ENCODE data around the gene MKLN1. TPM values are rescaled to one million over a fixed set of nuclear protein-coding genes. Genes with fewer than 3 reads are reported as not detected.
"Not testable (repeated sequence)": the region's sequence is repeated elsewhere in the genome, so short reads cannot be mapped to it uniquely, and the experiment has no call there.

Gene MKLN1
- total RNA-seq, 4 donors from 2014 or later: 39.4 to 74.4 (median 53.2) TPM

DNA sequence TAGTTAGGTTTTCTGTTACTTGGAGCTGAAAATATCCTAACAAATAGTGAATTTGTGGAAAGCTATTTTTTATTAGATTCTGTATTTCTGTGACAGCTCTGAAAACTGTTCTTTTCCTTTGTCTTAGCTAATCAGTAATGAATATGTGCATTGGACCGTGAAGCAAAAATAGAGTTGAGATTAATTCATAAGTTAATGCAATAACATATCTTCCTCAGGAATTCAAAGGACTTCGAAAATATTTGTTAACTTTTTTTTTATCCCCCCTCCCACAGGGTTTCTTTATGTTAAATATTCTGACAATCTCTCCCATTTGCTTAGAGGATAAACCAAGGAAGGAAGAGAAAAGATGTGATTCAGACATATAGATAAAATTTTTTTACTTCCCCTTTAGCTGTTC is 127.3 kb downstream of the MKLN1 start:
- H3K9me3 ChIP-seq: no peaks in the 10 kb centered on the region
- H3K4me3 ChIP-seq: no peak overlapping the region
- no peaks in the 10 kb centered on the region for H3K4me1 ChIP-seq
- no peak for DNase-seq
- no peaks in the 10 kb centered on the region for H3K27me3 ChIP-seq
- TF ChIP-seq, protein P1, sequence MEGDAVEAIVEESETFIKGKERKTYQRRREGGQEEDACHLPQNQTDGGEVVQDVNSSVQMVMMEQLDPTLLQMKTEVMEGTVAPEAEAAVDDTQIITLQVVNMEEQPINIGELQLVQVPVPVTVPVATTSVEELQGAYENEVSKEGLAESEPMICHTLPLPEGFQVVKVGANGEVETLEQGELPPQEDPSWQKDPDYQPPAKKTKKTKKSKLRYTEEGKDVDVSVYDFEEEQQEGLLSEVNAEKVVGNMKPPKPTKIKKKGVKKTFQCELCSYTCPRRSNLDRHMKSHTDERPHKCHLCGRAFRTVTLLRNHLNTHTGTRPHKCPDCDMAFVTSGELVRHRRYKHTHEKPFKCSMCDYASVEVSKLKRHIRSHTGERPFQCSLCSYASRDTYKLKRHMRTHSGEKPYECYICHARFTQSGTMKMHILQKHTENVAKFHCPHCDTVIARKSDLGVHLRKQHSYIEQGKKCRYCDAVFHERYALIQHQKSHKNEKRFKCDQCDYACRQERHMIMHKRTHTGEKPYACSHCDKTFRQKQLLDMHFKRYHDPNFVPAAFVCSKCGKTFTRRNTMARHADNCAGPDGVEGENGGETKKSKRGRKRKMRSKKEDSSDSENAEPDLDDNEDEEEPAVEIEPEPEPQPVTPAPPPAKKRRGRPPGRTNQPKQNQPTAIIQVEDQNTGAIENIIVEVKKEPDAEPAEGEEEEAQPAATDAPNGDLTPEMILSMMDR (IDR thresholded peaks at IDR 0.05): no peak
- TF ChIP-seq POLR2A (IDR thresholded peaks at IDR 0.05): no peak
- H3K36me3 ChIP-seq: peaks cover 0 to 13% (median 0%) of the 10 kb centered on the region in 3 donors
- no peak overlapping the region for H3K27ac ChIP-seq

DNA sequence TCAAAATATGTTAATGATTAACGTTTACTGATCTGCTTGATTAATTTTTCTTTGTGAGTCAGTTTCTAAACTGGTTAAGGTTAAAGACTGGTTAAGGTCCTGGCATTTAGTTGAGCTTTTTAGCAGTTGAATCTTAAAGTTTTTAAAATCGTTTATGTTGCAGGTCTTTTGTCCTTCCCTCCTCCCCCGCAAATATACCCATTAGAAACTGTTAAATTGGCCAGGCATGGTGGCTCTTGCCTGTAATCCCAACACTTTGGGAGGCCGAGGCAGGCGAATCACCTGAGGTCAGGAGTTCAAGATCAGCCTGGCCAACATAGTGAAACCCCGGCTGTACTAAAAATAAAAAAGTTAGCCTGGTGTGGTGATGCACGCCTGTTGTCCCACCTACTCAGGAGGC is 127.9 kb downstream of the MKLN1 start:
- H3K27ac ChIP-seq: no peak overlapping the region
- no peak overlapping the region for H3K4me3 ChIP-seq
- no peaks in the 10 kb centered on the region for H3K27me3 ChIP-seq
- H3K4me1 ChIP-seq: no peaks in the 10 kb centered on the region
- DNase-seq: no peak
- no peaks in the 10 kb centered on the region for H3K9me3 ChIP-seq
- H3K36me3 ChIP-seq: peaks cover 0 to 10% (median 0%) of the 10 kb centered on the region in 3 donors
- no peak for TF ChIP-seq POLR2A (IDR thresholded peaks at IDR 0.05)
- TF ChIP-seq, protein P1 (IDR thresholded peaks at IDR 0.05): no peak

DNA sequence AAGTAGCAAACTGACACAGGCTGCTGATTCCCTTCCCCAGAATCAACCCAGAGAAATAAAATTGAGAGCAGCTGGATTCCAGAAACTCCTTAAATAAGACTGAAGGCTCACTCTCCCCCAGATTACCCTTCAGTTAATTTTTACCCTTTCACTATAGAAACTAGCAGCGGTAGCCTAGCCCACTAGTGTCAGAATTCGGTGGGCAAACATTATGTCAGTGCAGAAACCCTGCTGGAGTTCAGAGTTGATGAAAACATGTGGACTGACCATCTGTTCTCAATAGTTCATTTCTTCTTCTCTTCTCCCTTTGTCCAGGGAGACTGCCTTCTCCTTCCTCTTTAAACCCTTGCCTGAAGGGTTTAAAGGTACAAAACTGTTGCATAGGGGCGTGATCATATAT is 128.7 kb downstream of the MKLN1 start:
- TF ChIP-seq, protein P1 (IDR thresholded peaks at IDR 0.05): no peak
- TF ChIP-seq POLR2A (IDR thresholded peaks at IDR 0.05): no peak
- Histone ChIP-seq H3K4me3 (no peak overlapping the region), H3K36me3 (peaks cover 0 to 6% (median 0%) of the 10 kb centered on the region in 3 donors), H3K9me3 (no peaks in the 10 kb centered on the region), H3K4me1 (no peaks in the 10 kb centered on the region), H3K27ac (no peak overlapping the region), H3K27me3 (no peaks in the 10 kb centered on the region)
- no peak for DNase-seq

DNA sequence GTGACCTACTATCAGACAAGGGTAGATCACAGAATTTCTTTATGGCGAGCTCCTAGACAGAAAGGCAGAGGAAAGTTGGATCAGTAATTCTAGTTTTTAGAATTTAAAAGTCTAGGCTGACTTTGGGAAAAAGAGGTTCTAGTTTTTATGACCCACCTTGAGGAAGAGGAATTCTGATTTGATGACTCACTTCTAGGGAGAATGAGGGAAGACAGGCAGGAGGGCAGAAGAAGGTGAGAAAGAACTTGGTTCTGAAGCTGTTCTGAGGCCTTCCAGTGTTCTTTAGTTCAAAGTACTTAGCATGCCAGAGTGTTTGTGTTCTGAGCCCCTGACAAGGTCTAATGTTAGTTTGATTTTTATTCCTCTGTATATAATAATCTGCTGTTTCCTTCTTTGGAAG is 131.6 kb downstream of the MKLN1 start:
- DNase-seq: no peak

DNA sequence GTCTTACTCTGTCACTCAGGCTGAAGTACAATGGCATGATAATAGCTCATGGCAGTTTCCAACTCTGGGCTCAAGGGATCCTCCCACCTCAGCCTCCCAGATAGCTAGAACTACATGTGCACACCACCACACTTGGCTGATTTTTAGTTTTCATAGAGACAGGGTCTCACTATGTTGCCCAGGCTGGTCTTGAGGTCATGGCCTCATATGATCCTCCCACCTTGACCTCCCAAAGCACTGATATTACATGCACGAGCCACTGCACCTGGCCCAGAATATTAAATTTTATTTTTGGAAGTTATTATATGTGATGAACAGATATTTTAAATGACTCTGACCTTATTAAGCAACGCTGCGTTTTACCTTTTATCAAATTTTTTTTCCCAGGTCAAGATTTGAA is 134.4 kb downstream of the MKLN1 start:
- Histone ChIP-seq H3K27ac (no peak overlapping the region), H3K36me3 (peaks cover 0 to 32% (median 0%) of the 10 kb centered on the region in 3 donors), H3K9me3 (no peaks in the 10 kb centered on the region), H3K4me1 (no peaks in the 10 kb centered on the region), H3K27me3 (no peaks in the 10 kb centered on the region), H3K4me3 (no peak overlapping the region)
- DNase-seq: no peak
- TF ChIP-seq, protein P1 (IDR thresholded peaks at IDR 0.05): no peak
- no peak for TF ChIP-seq POLR2A (IDR thresholded peaks at IDR 0.05)

More for the DNA sequence above, 131.6 kb downstream of the MKLN1 start:
- Histone ChIP-seq H3K27me3 (no peaks in the 10 kb centered on the region), H3K27ac (no peak overlapping the region), H3K9me3 (no peaks in the 10 kb centered on the region), H3K36me3 (peaks cover 0 to 11% (median 0%) of the 10 kb centered on the region in 3 donors), H3K4me1 (no peaks in the 10 kb centered on the region), H3K4me3 (no peak overlapping the region)
- TF ChIP-seq, protein P1 (IDR thresholded peaks at IDR 0.05): no peak
- no peak for TF ChIP-seq POLR2A (IDR thresholded peaks at IDR 0.05)

DNA sequence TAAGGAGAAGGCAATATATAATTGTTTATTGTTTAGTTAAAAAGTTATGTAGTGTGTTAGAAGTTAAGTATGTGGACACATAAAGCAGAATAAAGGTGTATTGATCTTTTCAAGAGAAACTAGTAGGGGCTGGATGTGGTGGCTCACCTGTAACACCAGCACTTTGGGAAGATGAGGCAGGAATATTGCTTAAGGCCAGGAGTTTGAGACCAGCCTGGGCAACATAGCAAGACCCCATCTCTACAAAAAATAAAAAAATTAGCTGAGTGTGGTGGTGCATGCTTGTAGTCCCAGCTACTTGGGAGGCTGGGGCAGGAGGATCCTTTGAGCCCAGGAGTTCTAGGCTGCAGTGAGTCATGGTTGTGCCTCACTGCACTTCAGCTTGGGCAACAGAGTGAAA is 135.0 kb downstream of the MKLN1 start:
- H3K27me3 ChIP-seq, DNase-seq, H3K4me1 ChIP-seq, H3K9me3 ChIP-seq, H3K4me3 ChIP-seq, H3K27ac ChIP-seq: not testable (repeated sequence)
- H3K36me3 ChIP-seq: peaks cover 0 to 39% (median 0%) of the 10 kb centered on the region in 3 donors

Measured in Peyer's patch (tissue), 4 donors.